K562 (cell line): ENCODE results near the gene CHCHD1. TPM values are rescaled to one million over a fixed set of nuclear protein-coding genes. Genes with fewer than 3 reads are reported as not detected.

Experiments used
- ARID1B ChIP-seq: fragments of 450-650 bp; IDR thresholded peaks from 2 replicates; pipeline ENCODE4 v1.6.1; 2016; ENCODE audit warnings: antibody characterized with exemption, mild to moderate bottlenecking, inconsistent platforms
- CBFA2T2 ChIP-seq: fragments of 450-650 bp; conservative IDR thresholded peaks from 2 replicates; pipeline ENCODE4 v1.6.1; 2017; ENCODE audit warnings: mild to moderate bottlenecking
- HNRNPK ChIP-seq: fragments of 200-400 bp; formaldehyde crosslinking; IDR thresholded peaks from one replicate; pipeline ENCODE4 v1.6.1; 2018; ENCODE audit warnings: mild to moderate bottlenecking, low read depth, low read length; ENCODE audit not compliant: poor library complexity, severe bottlenecking
- MECOM ChIP-seq: fragments of 250-450 bp; sonication (Bioruptor Pico); IDR thresholded peaks from 2 replicates; pipeline ENCODE4 v1.8.0; 2022; ENCODE audit warnings: inconsistent platforms
- MTA3 ChIP-seq: fragments of 450-650 bp; formaldehyde crosslinking; IDR thresholded peaks from 2 replicates; pipeline ENCODE4 v1.6.1; 2017; ENCODE audit warnings: mild to moderate bottlenecking, borderline replicate concordance
- MYC ChIP-seq, 2 experiments: fragments of 250-450 bp in 1 of 2; sonication (Bioruptor Pico) in 1 of 2; IDR thresholded peaks; 2 replicates each; pipeline versions ENCODE4 v1.5.1 to v1.6.1; 2012 to 2021; ENCODE audit warnings: low read depth in 2 of 2, borderline replicate concordance in 1 of 2, improper control_type of control experiment in 1 of 2, low read length in 1 of 2, mild to moderate bottlenecking in 1 of 2, moderate library complexity in 1 of 2
- NFYB ChIP-seq: IDR thresholded peaks from 2 replicates; pipeline ENCODE4 v1.6.1; 2011; ENCODE audit warnings: mild to moderate bottlenecking, moderate library complexity; ENCODE audit not compliant: insufficient read length; ENCODE audit errors: extremely low read depth
- NR2C2 ChIP-seq, 2 experiments: fragments of 200-800 bp in 1 of 2; sonication (Bioruptor generic) in 1 of 2; sonication (generic) in 1 of 2; formaldehyde crosslinking in 1 of 2; IDR thresholded peaks; 2 replicates each; pipeline versions ENCODE4 v1.6.1 to v1.8.0; 2016 to 2022; ENCODE audit warnings: mild to moderate bottlenecking in 1 of 2, missing compliant biosample characterization in 1 of 2, missing genetic modification characterization in 1 of 2, missing genetic modification reagents in 1 of 2
- PHF20 ChIP-seq: fragments of 450-650 bp; IDR thresholded peaks from 2 replicates; pipeline ENCODE4 v1.6.1; 2018; ENCODE audit not compliant: partially characterized antibody
- SETDB1 ChIP-seq: IDR thresholded peaks from one replicate; pipeline ENCODE4 v1.6.1; 2012; ENCODE audit warnings: low read length, control low read depth, inconsistent platforms
- SMAD1 ChIP-seq: fragments of 150-350 bp; IDR thresholded peaks from 2 replicates; pipeline ENCODE4 v1.6.1; 2014; ENCODE audit warnings: low read length, low read depth; ENCODE audit not compliant: partially characterized antibody
- SOX6 ChIP-seq: fragments of 450-650 bp; IDR thresholded peaks from 2 replicates; pipeline ENCODE4 v1.6.1; 2014; ENCODE audit warnings: mild to moderate bottlenecking
- TAL1 ChIP-seq: fragments of 450-650 bp; IDR thresholded peaks from 2 replicates; pipeline ENCODE4 v1.6.1; 2016; ENCODE audit warnings: mild to moderate bottlenecking
- TRIM28 ChIP-seq: fragments of 450-650 bp; IDR thresholded peaks from 2 replicates; pipeline ENCODE4 v1.6.1; 2017
- ZNF133 ChIP-seq: fragments of 250-450 bp; sonication (Bioruptor Pico); IDR thresholded peaks from 2 replicates; pipeline ENCODE4 v1.4.0; 2020; ENCODE audit warnings: mild to moderate bottlenecking
- ZNF175 ChIP-seq: fragments of 200-800 bp; sonication (Bioruptor generic); IDR thresholded peaks from 2 replicates; pipeline ENCODE4 v1.6.1; 2016; ENCODE audit warnings: low read depth, mild to moderate bottlenecking, missing genetic modification characterization, missing compliant biosample characterization
- ZNF384 ChIP-seq: IDR thresholded peaks from 2 replicates; pipeline ENCODE4 v1.6.1; 2012; ENCODE audit warnings: low read depth, low read length, improper control_type of control experiment
- ZNF766 ChIP-seq: fragments of 200-800 bp; sonication (Bioruptor generic); conservative IDR thresholded peaks from 2 replicates; pipeline ENCODE4 v1.6.1; 2016; ENCODE audit warnings: missing genetic modification characterization, missing compliant biosample characterization
- polyA plus RNA-seq, 8 experiments: library from polyadenylated mRNA; depleted of rRNA in 4 of 8; stranded (reverse) in 5 of 8; unstranded in 3 of 8; fragments of >200 nt; fragmentation: Nextera tagmentation in 2 of 8; fragmentation: Illumina TruSeq in 1 of 8; extraction: Ambion mirVana in 2 of 8; extraction: Trizol in 1 of 8; gene quantifications; 2 replicates each; pipeline versions ENCODE4 v1.2.1 to v1.2.3, GENCODE V29; 2011 to 2014; ENCODE audit warnings: inconsistent platforms in 1 of 8, missing spikeins in 1 of 8
- total RNA-seq, 7 experiments: library from RNA; depleted of rRNA in 6 of 7; stranded (reverse); fragments of >200 nt in 6 of 7; fragmentation: Illumina TruSeq in 2 of 7; extraction: Trizol in 2 of 7; gene quantifications; 2 replicates each; pipeline versions ENCODE4 v1.2.1 to v1.2.3, GENCODE V29; 2011 to 2021; ENCODE audit warnings: low replicate concordance in 1 of 7
- TF ChIP-seq, protein P1 (sequence below): sonication (generic); formaldehyde crosslinking; IDR thresholded peaks from 2 replicates; pipeline ENCODE4 v1.8.1; 2022; ENCODE audit warnings: missing genetic modification reagents
- TF ChIP-seq, protein P2 (sequence below): fragments of 250-450 bp; sonication (Bioruptor Pico); IDR thresholded peaks from 2 replicates; pipeline ENCODE4 v1.9.0; 2021; ENCODE audit warnings: mild to moderate bottlenecking, inconsistent platforms
- TF ChIP-seq, protein P3 (sequence below): fragments of 150-350 bp; IDR thresholded peaks from 2 replicates; pipeline ENCODE4 v1.6.1; 2014; ENCODE audit warnings: low read depth, mild to moderate bottlenecking, low read length, borderline replicate concordance

Gene CHCHD1
- total and polyA plus RNA-seq, 9 of the 15 experiments (the other 6 are each of a cell fraction or from before 2014, with no cell fraction given), result 52.9 to 126 (median 83.4) TPM

DNA sequence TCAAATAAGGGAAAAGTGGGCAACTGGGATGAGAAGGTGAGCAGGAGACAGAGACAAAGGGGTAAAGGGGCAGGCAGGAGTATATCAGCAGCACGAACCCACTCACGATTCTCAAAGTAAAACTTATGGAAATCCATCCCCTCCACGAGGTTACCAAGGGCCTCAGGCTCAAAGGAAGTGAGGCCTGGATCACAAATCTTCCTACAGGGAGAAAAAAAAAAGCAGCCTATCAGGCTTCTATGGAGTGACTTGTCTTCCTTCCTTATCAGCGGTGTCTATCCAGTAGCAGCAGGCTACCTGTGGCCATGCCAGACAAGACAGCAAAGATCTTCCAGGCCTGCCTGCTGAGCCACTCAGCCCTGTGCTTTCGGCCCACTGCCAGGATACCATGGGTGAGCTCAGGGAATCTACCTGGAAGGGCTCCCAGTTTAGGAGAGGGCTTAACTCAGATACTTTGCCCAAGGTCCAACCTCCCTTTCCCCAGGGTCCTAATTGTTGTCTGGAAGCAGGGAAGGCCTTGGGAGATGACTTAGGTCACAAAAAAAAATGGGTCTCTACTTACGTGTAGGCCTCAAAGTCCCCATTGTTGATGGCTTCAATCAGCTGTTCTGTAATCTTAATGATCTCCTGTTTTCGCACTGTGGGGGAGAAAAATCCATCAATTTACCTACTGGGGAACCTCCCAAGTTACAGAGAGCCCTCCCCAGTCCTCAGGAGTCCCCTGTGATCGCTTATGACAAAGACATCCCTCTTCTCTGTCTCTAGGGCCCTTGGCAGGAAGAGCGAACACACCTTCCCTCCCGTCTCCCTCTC is 35.3 kb downstream of the CHCHD1 start (continued):
- TF ChIP-seq TRIM28, result no peak
- peak; percentile 82 for TF ChIP-seq MECOM (CRISPR knock-in tag)
- no peak for TF ChIP-seq NR2C2 (CRISPR knock-in tag; IDR thresholded peaks at IDR 0.05)
- TF ChIP-seq NR2C2 (tag; IDR thresholded peaks at IDR 0.05), result 0 out of 2 replicates have a peak, but pooled peaks have one; percentile 30
- 0 out of 2 replicates have a peak, but pooled peaks have one; percentile 29 for TF ChIP-seq MTA3
- TF ChIP-seq MYC (IDR thresholded peaks at IDR 0.05; ENCODE audit: low read depth, low read length), result peak; percentile 25; the same call in 1 of the 2 replicates
- TF ChIP-seq MYC (CRISPR knock-in tag; IDR thresholded peaks at IDR 0.05; ENCODE audit: borderline replicate concordance, low read depth), result no peak
- no peak for TF ChIP-seq ZNF766 (CRISPR knock-in tag)
- 0 out of 2 replicates have a peak, but pooled peaks have one; percentile 69 for TF ChIP-seq ZNF175 (CRISPR knock-in tag)
- no peak for TF ChIP-seq PHF20
- TF ChIP-seq ZNF133, result no peak
- TF ChIP-seq SMAD1, result no peak
- TF ChIP-seq, protein P1, sequence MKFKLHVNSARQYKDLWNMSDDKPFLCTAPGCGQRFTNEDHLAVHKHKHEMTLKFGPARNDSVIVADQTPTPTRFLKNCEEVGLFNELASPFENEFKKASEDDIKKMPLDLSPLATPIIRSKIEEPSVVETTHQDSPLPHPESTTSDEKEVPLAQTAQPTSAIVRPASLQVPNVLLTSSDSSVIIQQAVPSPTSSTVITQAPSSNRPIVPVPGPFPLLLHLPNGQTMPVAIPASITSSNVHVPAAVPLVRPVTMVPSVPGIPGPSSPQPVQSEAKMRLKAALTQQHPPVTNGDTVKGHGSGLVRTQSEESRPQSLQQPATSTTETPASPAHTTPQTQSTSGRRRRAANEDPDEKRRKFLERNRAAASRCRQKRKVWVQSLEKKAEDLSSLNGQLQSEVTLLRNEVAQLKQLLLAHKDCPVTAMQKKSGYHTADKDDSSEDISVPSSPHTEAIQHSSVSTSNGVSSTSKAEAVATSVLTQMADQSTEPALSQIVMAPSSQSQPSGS (CRISPR knock-in tag), result no peak
- TF ChIP-seq TAL1, result peak; percentile 54
- TF ChIP-seq ARID1B, result peak; percentile 59
- TF ChIP-seq, protein P2, sequence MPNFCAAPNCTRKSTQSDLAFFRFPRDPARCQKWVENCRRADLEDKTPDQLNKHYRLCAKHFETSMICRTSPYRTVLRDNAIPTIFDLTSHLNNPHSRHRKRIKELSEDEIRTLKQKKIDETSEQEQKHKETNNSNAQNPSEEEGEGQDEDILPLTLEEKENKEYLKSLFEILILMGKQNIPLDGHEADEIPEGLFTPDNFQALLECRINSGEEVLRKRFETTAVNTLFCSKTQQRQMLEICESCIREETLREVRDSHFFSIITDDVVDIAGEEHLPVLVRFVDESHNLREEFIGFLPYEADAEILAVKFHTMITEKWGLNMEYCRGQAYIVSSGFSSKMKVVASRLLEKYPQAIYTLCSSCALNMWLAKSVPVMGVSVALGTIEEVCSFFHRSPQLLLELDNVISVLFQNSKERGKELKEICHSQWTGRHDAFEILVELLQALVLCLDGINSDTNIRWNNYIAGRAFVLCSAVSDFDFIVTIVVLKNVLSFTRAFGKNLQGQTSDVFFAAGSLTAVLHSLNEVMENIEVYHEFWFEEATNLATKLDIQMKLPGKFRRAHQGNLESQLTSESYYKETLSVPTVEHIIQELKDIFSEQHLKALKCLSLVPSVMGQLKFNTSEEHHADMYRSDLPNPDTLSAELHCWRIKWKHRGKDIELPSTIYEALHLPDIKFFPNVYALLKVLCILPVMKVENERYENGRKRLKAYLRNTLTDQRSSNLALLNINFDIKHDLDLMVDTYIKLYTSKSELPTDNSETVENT (CRISPR knock-in tag), result 0 out of 2 replicates have a peak, but pooled peaks have one; percentile 34
- TF ChIP-seq SETDB1, result no peak
- TF ChIP-seq CBFA2T2, result 0 out of 2 replicates have a peak, but pooled peaks have one; percentile 39
- TF ChIP-seq HNRNPK, result no peak
- TF ChIP-seq ZNF384, result peak; percentile 79
- TF ChIP-seq, protein P3, sequence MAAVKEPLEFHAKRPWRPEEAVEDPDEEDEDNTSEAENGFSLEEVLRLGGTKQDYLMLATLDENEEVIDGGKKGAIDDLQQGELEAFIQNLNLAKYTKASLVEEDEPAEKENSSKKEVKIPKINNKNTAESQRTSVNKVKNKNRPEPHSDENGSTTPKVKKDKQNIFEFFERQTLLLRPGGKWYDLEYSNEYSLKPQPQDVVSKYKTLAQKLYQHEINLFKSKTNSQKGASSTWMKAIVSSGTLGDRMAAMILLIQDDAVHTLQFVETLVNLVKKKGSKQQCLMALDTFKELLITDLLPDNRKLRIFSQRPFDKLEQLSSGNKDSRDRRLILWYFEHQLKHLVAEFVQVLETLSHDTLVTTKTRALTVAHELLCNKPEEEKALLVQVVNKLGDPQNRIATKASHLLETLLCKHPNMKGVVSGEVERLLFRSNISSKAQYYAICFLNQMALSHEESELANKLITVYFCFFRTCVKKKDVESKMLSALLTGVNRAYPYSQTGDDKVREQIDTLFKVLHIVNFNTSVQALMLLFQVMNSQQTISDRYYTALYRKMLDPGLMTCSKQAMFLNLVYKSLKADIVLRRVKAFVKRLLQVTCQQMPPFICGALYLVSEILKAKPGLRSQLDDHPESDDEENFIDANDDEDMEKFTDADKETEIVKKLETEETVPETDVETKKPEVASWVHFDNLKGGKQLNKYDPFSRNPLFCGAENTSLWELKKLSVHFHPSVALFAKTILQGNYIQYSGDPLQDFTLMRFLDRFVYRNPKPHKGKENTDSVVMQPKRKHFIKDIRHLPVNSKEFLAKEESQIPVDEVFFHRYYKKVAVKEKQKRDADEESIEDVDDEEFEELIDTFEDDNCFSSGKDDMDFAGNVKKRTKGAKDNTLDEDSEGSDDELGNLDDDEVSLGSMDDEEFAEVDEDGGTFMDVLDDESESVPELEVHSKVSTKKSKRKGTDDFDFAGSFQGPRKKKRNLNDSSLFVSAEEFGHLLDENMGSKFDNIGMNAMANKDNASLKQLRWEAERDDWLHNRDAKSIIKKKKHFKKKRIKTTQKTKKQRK, result no peak
- peak; percentile 19 for TF ChIP-seq NFYB
- no peak for TF ChIP-seq SOX6
